Measurements from ENCODE around the gene IQSEC1.

- TF ChIP-seq CTCF (IDR thresholded peaks at IDR 0.05; ENCODE audit: extremely low read depth in 1 of 2, insufficient read depth in 1 of 2, low read depth in 1 of 2, low read length in 2 of 2) (no peak), POLR2A (IDR thresholded peaks at IDR 0.05; ENCODE audit: low read depth, low read length) (no peak), EZH2 (IDR thresholded peaks at IDR 0.05; ENCODE audit: borderline replicate concordance, low read depth, low read length, severe bottlenecking) (no peak), POLR2AphosphoS5 (IDR thresholded peaks at IDR 0.05; ENCODE audit: insufficient read depth, low read depth, low read length) (no peak), MYC (IDR thresholded peaks at IDR 0.05; ENCODE audit: low read depth, low read length) (no peak), MAX (IDR thresholded peaks at IDR 0.05; ENCODE audit: insufficient read depth, insufficient read length) (no peak), FOS (IDR thresholded peaks at IDR 0.05; ENCODE audit: borderline replicate concordance, insufficient read depth, low read length) (no peak), GATA2 (IDR thresholded peaks at IDR 0.05; ENCODE audit: insufficient read depth, insufficient read length, low read depth, low read length) (no peak), JUN (IDR thresholded peaks at IDR 0.05; ENCODE audit: borderline replicate concordance, insufficient read depth, insufficient read length, low read depth) (no peak)
These were observed 46.7 kb downstream of the IQSEC1 start for GRCh38 chr3:13026534-13026933.
